Measurements from ENCODE around the gene GPX2.

The GPX2 gene

GRCh38 chr14:64942531-64943111 is at the start of gene GPX2:
Gene GPX2, minus strand, starts transcription at chr14:64942745. Its CDS starts 19 bp downstream, at chr14:64942726.
- Histone ChIP-seq H3K4me3 (ENCODE audit: low read depth, low read length) (no peak within 1 kb of the TSS), H3K27me3 (ENCODE audit: insufficient read depth, low read length) (no peaks in the 10 kb centered on the region), H3K36me3 (ENCODE audit: insufficient read depth, low read length) (no peaks in the 10 kb centered on the region), H2AFZ (ENCODE audit: low read length, unreplicated experiment) (no peak within 1 kb of the TSS), H3K4me1 (ENCODE audit: control insufficient read depth, insufficient read depth, low read length, unreplicated experiment) (no peaks in the 10 kb centered on the region), H3K79me2 (ENCODE audit: control insufficient read depth, insufficient read depth, low read length, unreplicated experiment) (no peaks in the 10 kb centered on the region), H3K27ac (ENCODE audit: low read depth, low read length) (no peak within 1 kb of the TSS)

DNA sequence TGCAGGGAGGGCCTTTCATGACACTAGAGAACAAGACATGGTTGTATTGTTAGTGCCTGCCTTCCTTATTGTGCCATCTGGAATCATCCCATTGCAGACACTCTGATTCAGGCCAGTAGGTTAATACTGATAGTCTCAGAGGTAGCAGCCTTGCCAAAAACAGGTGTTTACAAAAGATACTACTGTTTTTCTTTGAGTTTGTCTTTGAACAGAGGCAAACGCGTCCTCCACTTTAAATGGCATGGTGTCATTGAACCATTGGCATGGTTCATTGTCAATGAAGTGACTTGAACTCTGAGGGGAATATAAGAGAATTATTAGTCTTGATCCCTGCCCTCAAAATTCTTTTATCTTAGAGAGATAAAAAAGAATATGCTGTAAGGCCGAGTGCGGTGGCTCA is 48.4 kb upstream of the GPX2 start:
- H3K36me3 ChIP-seq (ENCODE audit: insufficient read depth, low read length) = no peaks in the 10 kb centered on the region
- H3K27ac ChIP-seq (ENCODE audit: low read depth, low read length) = no peak overlapping the region
- peaks cover 22% of the 10 kb centered on the region for H3K4me1 ChIP-seq (ENCODE audit: control insufficient read depth, insufficient read depth, low read length, unreplicated experiment)
- no peaks in the 10 kb centered on the region for H3K27me3 ChIP-seq (ENCODE audit: insufficient read depth, low read length)
- H3K79me2 ChIP-seq (ENCODE audit: control insufficient read depth, insufficient read depth, low read length, unreplicated experiment) = peaks cover 19% of the 10 kb centered on the region
- H2AFZ ChIP-seq (ENCODE audit: low read length, unreplicated experiment) = no peak overlapping the region
- no peak overlapping the region for H3K4me3 ChIP-seq (ENCODE audit: low read depth, low read length)

GRCh38 chr14:64990296-64990695 is 47.8 kb upstream of the GPX2 start:
- H2AFZ ChIP-seq (ENCODE audit: low read length, unreplicated experiment) = no peak overlapping the region
- H3K79me2 ChIP-seq (ENCODE audit: control insufficient read depth, insufficient read depth, low read length, unreplicated experiment) = peaks cover 19% of the 10 kb centered on the region
- no peak overlapping the region for H3K27ac ChIP-seq (ENCODE audit: low read depth, low read length)
- no peak overlapping the region for H3K4me3 ChIP-seq (ENCODE audit: low read depth, low read length)
- H3K4me1 ChIP-seq (ENCODE audit: control insufficient read depth, insufficient read depth, low read length, unreplicated experiment) = peaks cover 23% of the 10 kb centered on the region
- no peaks in the 10 kb centered on the region for H3K27me3 ChIP-seq (ENCODE audit: insufficient read depth, low read length)
- no peaks in the 10 kb centered on the region for H3K36me3 ChIP-seq (ENCODE audit: insufficient read depth, low read length)

DNA sequence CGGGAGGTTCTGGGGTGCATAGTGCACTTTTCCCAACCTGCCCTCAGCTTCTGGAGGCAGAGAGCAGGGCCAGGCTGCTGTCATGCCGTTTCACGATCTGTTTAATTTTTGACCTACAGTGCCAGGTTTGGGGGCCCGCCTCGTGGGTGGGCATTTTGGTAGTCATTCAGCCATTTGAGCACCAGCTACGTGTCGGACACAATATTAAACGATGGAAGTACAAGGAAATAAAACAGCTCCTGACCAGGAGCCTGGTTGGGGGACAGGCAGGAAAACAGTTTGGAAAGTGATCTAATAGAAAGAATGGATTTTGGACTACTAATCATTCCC is 44.9 kb upstream of the GPX2 start:
- no peaks in the 10 kb centered on the region for H3K36me3 ChIP-seq (ENCODE audit: insufficient read depth, low read length)
- H3K4me1 ChIP-seq (ENCODE audit: control insufficient read depth, insufficient read depth, low read length, unreplicated experiment) = peaks cover 17% of the 10 kb centered on the region
- H2AFZ ChIP-seq (ENCODE audit: low read length, unreplicated experiment) = peak overlapping the region; percentile 82
- peaks cover 19% of the 10 kb centered on the region for H3K79me2 ChIP-seq (ENCODE audit: control insufficient read depth, insufficient read depth, low read length, unreplicated experiment)
- peak overlapping the region; percentile 92 for H3K4me3 ChIP-seq (ENCODE audit: low read depth, low read length)
- no peaks in the 10 kb centered on the region for H3K27me3 ChIP-seq (ENCODE audit: insufficient read depth, low read length)
- H3K27ac ChIP-seq (ENCODE audit: low read depth, low read length) = peak overlapping the region; percentile 71

- Histone ChIP-seq H3K27me3 (ENCODE audit: insufficient read depth, low read length) (no peaks in the 10 kb centered on the region), H3K79me2 (ENCODE audit: control insufficient read depth, insufficient read depth, low read length, unreplicated experiment) (peaks cover 19% of the 10 kb centered on the region), H3K4me3 (ENCODE audit: low read depth, low read length) (peak within 1 kb of the TSS; percentile 92), H2AFZ (ENCODE audit: low read length, unreplicated experiment) (peak within 1 kb of the TSS; percentile 99), H3K36me3 (ENCODE audit: insufficient read depth, low read length) (no peaks in the 10 kb centered on the region), H3K4me1 (ENCODE audit: control insufficient read depth, insufficient read depth, low read length, unreplicated experiment) (peaks cover 17% of the 10 kb centered on the region), H3K27ac (ENCODE audit: low read depth, low read length) (peak within 1 kb of the TSS; percentile 71)
Measured at GRCh38 chr14:64986648-64987437, 44.3 kb upstream of the GPX2 start, which contains the start of gene FNTB. Gene FNTB, plus strand, starts transcription at chr14:64986895. Its CDS starts 59 bp downstream, at chr14:64986954.

DNA sequence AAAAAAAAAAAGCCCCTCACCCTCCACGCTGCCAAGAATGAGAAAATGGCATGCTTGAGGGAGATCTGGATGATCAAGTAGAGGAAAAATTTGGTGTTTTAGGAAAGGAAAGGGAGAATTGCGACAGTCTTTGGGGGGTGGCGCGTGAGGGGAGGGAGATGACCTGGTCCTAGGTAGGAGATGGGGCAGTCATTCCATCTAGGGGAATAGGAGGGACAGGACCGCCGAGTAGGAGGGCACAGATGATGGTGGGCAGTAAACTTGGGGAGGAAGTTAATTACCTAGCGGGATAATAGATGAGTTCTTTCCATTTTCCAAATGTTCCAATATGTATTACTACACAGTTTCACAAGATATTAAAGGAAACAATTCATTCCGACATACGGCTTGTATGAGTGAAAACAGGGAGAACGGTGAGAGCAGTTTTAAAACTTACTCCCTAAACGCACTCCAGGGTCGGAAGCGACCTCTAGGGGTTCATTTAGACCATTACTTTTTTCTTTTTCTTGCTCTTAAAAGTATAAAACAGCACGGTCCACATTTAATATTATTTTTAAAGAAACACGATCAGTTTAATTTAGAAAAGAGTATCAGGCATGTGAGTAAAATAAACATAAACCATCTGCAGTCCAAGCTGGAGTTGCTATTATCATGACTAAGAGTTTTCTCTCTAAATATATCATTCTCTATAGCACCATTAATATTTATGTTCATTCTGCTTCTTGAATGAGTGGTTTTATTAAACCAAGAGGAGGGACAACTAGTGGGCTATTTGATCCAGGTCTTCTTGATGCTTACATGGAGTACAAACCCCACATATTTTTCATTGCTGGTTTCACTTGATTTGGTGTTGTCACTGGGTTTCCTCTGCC is 41.1 kb upstream of the GPX2 start:
- H3K4me3 ChIP-seq (ENCODE audit: low read depth, low read length) = peak overlapping the region; percentile 73
- peak overlapping the region; percentile 94 for H2AFZ ChIP-seq (ENCODE audit: low read length, unreplicated experiment)
- peaks cover 11% of the 10 kb centered on the region for H3K79me2 ChIP-seq (ENCODE audit: control insufficient read depth, insufficient read depth, low read length, unreplicated experiment)
- H3K36me3 ChIP-seq (ENCODE audit: insufficient read depth, low read length) = no peaks in the 10 kb centered on the region
- peaks cover 15% of the 10 kb centered on the region for H3K4me1 ChIP-seq (ENCODE audit: control insufficient read depth, insufficient read depth, low read length, unreplicated experiment)
- no peak overlapping the region for H3K27ac ChIP-seq (ENCODE audit: low read depth, low read length)
- H3K27me3 ChIP-seq (ENCODE audit: insufficient read depth, low read length) = no peaks in the 10 kb centered on the region

DNA sequence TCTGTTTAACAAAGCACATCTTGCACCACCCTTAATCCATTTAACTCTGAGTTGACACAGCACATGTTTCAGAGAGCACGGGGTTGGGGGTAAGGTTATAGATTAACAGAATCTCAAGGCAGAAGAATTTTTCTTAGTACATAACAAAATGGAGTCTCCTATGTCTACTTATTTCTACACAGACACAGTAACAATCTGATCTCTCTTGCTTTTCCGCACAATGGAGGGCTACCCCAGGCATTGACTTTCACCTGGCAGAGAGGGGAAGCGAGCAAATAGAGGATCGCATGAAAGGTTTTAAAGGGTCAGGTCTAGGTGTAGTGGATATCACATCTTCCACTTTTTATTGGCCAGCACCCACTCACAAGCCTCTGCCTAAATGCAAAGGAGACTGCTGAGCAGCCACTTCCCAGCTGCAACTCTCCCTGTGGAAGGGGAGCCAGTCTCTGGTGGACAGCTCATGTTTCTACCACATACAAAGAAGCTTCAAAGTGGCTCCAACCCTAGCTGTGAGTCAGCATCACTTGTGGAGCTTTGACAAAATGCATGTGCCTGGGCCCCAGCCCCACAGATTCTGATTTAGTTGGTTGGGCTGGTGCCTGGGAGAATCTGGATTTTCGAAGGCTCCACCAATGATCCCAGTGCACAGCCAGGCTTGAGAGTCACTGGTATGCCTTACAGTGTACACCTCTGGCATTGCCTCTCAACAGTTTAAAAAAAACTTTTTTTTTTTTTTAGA is 37.0 kb upstream of the GPX2 start:
- no peaks in the 10 kb centered on the region for H3K79me2 ChIP-seq (ENCODE audit: control insufficient read depth, insufficient read depth, low read length, unreplicated experiment)
- no peak overlapping the region for H2AFZ ChIP-seq (ENCODE audit: low read length, unreplicated experiment)
- no peak overlapping the region for H3K27ac ChIP-seq (ENCODE audit: low read depth, low read length)
- peaks cover 9% of the 10 kb centered on the region; the same call in 1 of the 2 replicates for H3K27me3 ChIP-seq (ENCODE audit: insufficient read depth, low read length)
- peaks cover 3% of the 10 kb centered on the region for H3K4me1 ChIP-seq (ENCODE audit: control insufficient read depth, insufficient read depth, low read length, unreplicated experiment)
- H3K36me3 ChIP-seq (ENCODE audit: insufficient read depth, low read length) = no peaks in the 10 kb centered on the region
- H3K4me3 ChIP-seq (ENCODE audit: low read depth, low read length) = no peak overlapping the region

DNA sequence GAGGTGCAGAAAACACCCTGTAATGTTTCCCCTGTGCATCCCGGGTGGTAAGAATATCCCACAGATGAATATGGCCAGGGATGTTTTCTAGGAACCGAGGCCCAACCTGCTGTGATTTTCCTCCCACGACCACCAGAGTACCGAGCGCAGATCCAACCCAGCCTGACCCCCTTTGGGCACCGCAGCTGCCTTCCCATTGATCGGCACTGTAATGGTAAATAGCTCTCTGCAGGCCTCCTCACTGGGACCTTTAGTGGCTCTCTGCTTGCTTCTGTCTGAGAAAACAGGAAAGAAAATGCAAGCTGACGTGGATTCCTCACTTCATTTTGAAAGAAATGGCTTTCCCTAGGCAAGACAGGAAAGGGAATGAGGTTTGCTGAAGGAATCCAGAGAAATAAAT is 32.0 kb upstream of the GPX2 start:
- no peak overlapping the region for H2AFZ ChIP-seq (ENCODE audit: low read length, unreplicated experiment)
- no peaks in the 10 kb centered on the region for H3K4me1 ChIP-seq (ENCODE audit: control insufficient read depth, insufficient read depth, low read length, unreplicated experiment)
- no peak overlapping the region for H3K4me3 ChIP-seq (ENCODE audit: low read depth, low read length)
- peaks cover 9% of the 10 kb centered on the region; the same call in 1 of the 2 replicates for H3K27me3 ChIP-seq (ENCODE audit: insufficient read depth, low read length)
- H3K79me2 ChIP-seq (ENCODE audit: control insufficient read depth, insufficient read depth, low read length, unreplicated experiment) = no peaks in the 10 kb centered on the region
- H3K27ac ChIP-seq (ENCODE audit: low read depth, low read length) = no peak overlapping the region
- no peaks in the 10 kb centered on the region for H3K36me3 ChIP-seq (ENCODE audit: insufficient read depth, low read length)

GRCh38 chr14:64973826-64974225 is 31.3 kb upstream of the GPX2 start:
- no peaks in the 10 kb centered on the region for H3K4me1 ChIP-seq (ENCODE audit: control insufficient read depth, insufficient read depth, low read length, unreplicated experiment)
- H3K27ac ChIP-seq (ENCODE audit: low read depth, low read length) = no peak overlapping the region
- no peaks in the 10 kb centered on the region for H3K36me3 ChIP-seq (ENCODE audit: insufficient read depth, low read length)
- peaks cover 9% of the 10 kb centered on the region; the same call in 1 of the 2 replicates for H3K27me3 ChIP-seq (ENCODE audit: insufficient read depth, low read length)
- no peak overlapping the region for H2AFZ ChIP-seq (ENCODE audit: low read length, unreplicated experiment)
- no peaks in the 10 kb centered on the region for H3K79me2 ChIP-seq (ENCODE audit: control insufficient read depth, insufficient read depth, low read length, unreplicated experiment)
- H3K4me3 ChIP-seq (ENCODE audit: low read depth, low read length) = no peak overlapping the region

DNA sequence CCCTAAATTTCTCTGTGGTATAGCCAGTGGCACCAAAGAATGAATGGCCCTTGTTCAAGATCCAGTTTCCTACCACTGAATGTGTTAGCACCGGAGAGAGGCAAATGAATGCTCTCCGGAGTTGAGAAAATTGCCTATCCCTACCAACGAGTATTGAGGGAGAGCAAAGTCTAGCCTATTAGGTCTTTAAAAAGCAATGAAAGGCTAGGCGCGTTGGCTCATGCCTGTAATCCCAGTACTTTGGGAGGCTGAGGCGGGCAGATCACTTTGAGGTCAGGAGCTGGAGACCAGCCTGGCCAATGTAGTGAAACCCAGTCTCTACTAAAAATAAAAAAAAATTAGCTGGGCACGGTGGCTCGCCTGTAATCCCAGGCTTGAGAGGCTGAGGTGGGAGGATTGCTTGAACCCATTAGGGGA is 30.5 kb upstream of the GPX2 start:
- Histone ChIP-seq H3K36me3 (ENCODE audit: insufficient read depth, low read length) (no peaks in the 10 kb centered on the region), H3K27ac (ENCODE audit: low read depth, low read length) (no peak overlapping the region), H3K4me3 (ENCODE audit: low read depth, low read length) (peak overlapping the region; percentile 83), H3K27me3 (ENCODE audit: insufficient read depth, low read length) (peaks cover 5% of the 10 kb centered on the region; the same call in 1 of the 2 replicates), H3K79me2 (ENCODE audit: control insufficient read depth, insufficient read depth, low read length, unreplicated experiment) (no peaks in the 10 kb centered on the region), H2AFZ (ENCODE audit: low read length, unreplicated experiment) (no peak overlapping the region), H3K4me1 (ENCODE audit: control insufficient read depth, insufficient read depth, low read length, unreplicated experiment) (no peaks in the 10 kb centered on the region)

Measured in ACC112 (cell line).